Common myeloid progenitor, CD34-positive (primary cell): Measurements from ENCODE around the gene BCAR3.
"Not testable (repeated sequence)": the region's sequence is repeated elsewhere in the genome, so short reads cannot be mapped to it uniquely, and the experiment has no call there.

Experiments used
- CTCF ChIA-PET: fragments of 350-600 bp; sonication (Branson Sonifier 250); formaldehyde crosslinking; loops from one replicate; lab custom pipeline; 2021; ENCODE audit warnings: antibody characterized with exemption; lab: Charles Lee
- POLR2A ChIA-PET: fragments of 350-600 bp; sonication (Branson Sonifier 250); formaldehyde crosslinking; loops from one replicate; lab custom pipeline; 2021; ENCODE audit warnings: antibody characterized with exemption; lab: Charles Lee
- DNase-seq, 3 donors: peaks; one replicate each; pipeline versions ENCODE4 v3.0.0 to v3.0.0-alpha.2; 2013
- H3K27ac ChIP-seq, 2 experiments: 1 replicate in 1 of 2; 2 replicates in 1 of 2; pipeline ENCODE4 v1.7.0; 2013; ENCODE audit warnings: inconsistent platforms in 2 of 2, low read length in 2 of 2, mild to moderate bottlenecking in 2 of 2, low read depth in 1 of 2, moderate library complexity in 1 of 2; ENCODE audit not compliant: severe bottlenecking in 2 of 2, insufficient read depth in 1 of 2, poor library complexity in 1 of 2
- H3K27me3 ChIP-seq, 5 experiments: replicated peaks in 2 of 5; 1 replicate in 3 of 5; 2 replicates in 2 of 5; pipeline versions ENCODE4 v1.6.1 to v1.7.0; 2013; ENCODE audit warnings: low read length in 4 of 5, mild to moderate bottlenecking in 2 of 5, moderate library complexity in 2 of 5, inconsistent platforms in 1 of 5; ENCODE audit not compliant: insufficient read depth in 5 of 5, control insufficient read depth in 4 of 5
- H3K36me3 ChIP-seq, 4 experiments: 1 replicate in 2 of 4; 2 replicates in 2 of 4; pipeline versions ENCODE4 v1.6.1 to v1.7.0; 2013; ENCODE audit warnings: low read length in 3 of 4, control low read depth in 1 of 4, mild to moderate bottlenecking in 1 of 4; ENCODE audit not compliant: control insufficient read depth in 4 of 4, insufficient read depth in 4 of 4
- H3K4me1 ChIP-seq, 4 experiments: 1 replicate in 3 of 4; 2 replicates in 1 of 4; pipeline versions ENCODE4 v1.6.1 to v1.7.1; 2013; ENCODE audit warnings: low read length in 3 of 4, mild to moderate bottlenecking in 3 of 4, control low read depth in 1 of 4, inconsistent platforms in 1 of 4, moderate library complexity in 1 of 4; ENCODE audit not compliant: control insufficient read depth in 4 of 4, insufficient read depth in 4 of 4; ENCODE audit errors: control extremely low read depth in 1 of 4
- H3K4me3 ChIP-seq, 7 experiments: 1 replicate in 4 of 7; 2 replicates in 3 of 7; pipeline versions ENCODE4 v1.5.1 to v1.7.0; 2013; ENCODE audit warnings: mild to moderate bottlenecking in 7 of 7, low read length in 6 of 7, moderate library complexity in 6 of 7, inconsistent platforms in 2 of 7, low read depth in 2 of 7, control low read depth in 1 of 7; ENCODE audit not compliant: insufficient read depth in 4 of 7, control insufficient read depth in 1 of 7; ENCODE audit errors: extremely low read depth in 1 of 7
- H3K9me3 ChIP-seq, 5 experiments: 1 replicate in 4 of 5; 2 replicates in 1 of 5; pipeline versions ENCODE4 v1.6.1 to v1.7.1; 2013; ENCODE audit warnings: low read length in 4 of 5, mild to moderate bottlenecking in 2 of 5, inconsistent platforms in 1 of 5, low read depth in 1 of 5, moderate library complexity in 1 of 5; ENCODE audit not compliant: control insufficient read depth in 4 of 5, insufficient read depth in 2 of 5; ENCODE audit errors: control extremely low read depth in 1 of 5
- WGBS: methylation state at CpG from one replicate; pipeline ENCODE4 v1.1.5; 2013; ENCODE audit not compliant: insufficient coverage; 5-methylcytosine and 5-hydroxymethylcytosine counted together

The BCAR3 gene

GRCh38 chr1:93650159-93650558 is 31.5 kb downstream of the BCAR3 start:
- CTCF ChIA-PET, result interaction anchor here (1.5 kb wide), 1 partner anchor 14 kb away, joined by 3 read pairs; no protein-coding TSS in a partner anchor
- POLR2A ChIA-PET, H3K4me1 ChIP-seq, H3K27ac ChIP-seq, DNase-seq, H3K36me3 ChIP-seq, H3K27me3 ChIP-seq, H3K9me3 ChIP-seq, H3K4me3 ChIP-seq: not testable (repeated sequence)
- 98% methylated on average over 5 of the region's 5 CpGs for WGBS

GRCh38 chr1:93649231-93649630 is 32.4 kb downstream of the BCAR3 start:
- ChIA-PET POLR2A (no interaction called here), CTCF (interaction anchor here (0.6 to 1.0 kb wide), 5 partner anchors 8 to 224 kb away, joined by 3 read pairs; no protein-coding TSS in a partner anchor)
- no peak overlapping the region for H3K27ac ChIP-seq
- no peaks in the 10 kb centered on the region for H3K36me3 ChIP-seq
- no peaks in the 10 kb centered on the region for H3K4me1 ChIP-seq
- no peaks in the 10 kb centered on the region for H3K9me3 ChIP-seq
- H3K4me3 ChIP-seq, result no peak overlapping the region
- DNase-seq, result no peak
- no peaks in the 10 kb centered on the region for H3K27me3 ChIP-seq

- H3K36me3 ChIP-seq, result no peaks in the 10 kb centered on the region
- CTCF ChIA-PET, result interaction anchor here (1.0 to 1.5 kb wide), 2 partner anchors 10 to 165 kb away, joined by 3 to 6 read pairs; no protein-coding TSS in a partner anchor
- no peak for DNase-seq
- H3K27ac ChIP-seq, result no peak overlapping the region
- H3K27me3 ChIP-seq, result no peaks in the 10 kb centered on the region
- POLR2A ChIA-PET, result no interaction called here
- 100% methylated on average over 2 of the region's 2 CpGs for WGBS
- no peaks in the 10 kb centered on the region for H3K9me3 ChIP-seq
- no peaks in the 10 kb centered on the region for H3K4me1 ChIP-seq
- H3K4me3 ChIP-seq, result no peak overlapping the region
Observed at GRCh38 chr1:93648656-93649055, 33.0 kb downstream of the BCAR3 start.

GRCh38 chr1:93641527-93641926 is 40.1 kb downstream of the BCAR3 start:
- ChIA-PET CTCF (interaction anchor here (1.0 to 4.3 kb wide), 5 partner anchors 8 to 172 kb away, joined by 3 to 29 read pairs (median 3); no protein-coding TSS in a partner anchor), POLR2A (interaction anchor here (0.7 kb wide), 1 partner anchor 21 kb away, joined by 4 read pairs; no protein-coding TSS in a partner anchor)
- Histone ChIP-seq H3K4me3 (no peak overlapping the region), H3K27me3 (no peaks in the 10 kb centered on the region), H3K27ac (no peak overlapping the region), H3K36me3 (no peaks in the 10 kb centered on the region), H3K9me3 (no peaks in the 10 kb centered on the region), H3K4me1 (no peaks in the 10 kb centered on the region)
- no peak for DNase-seq
- 100% methylated on average over 4 of the region's 5 CpGs for WGBS

- no peaks in the 10 kb centered on the region for H3K27me3 ChIP-seq
- H3K4me1 ChIP-seq, result no peaks in the 10 kb centered on the region
- no peak for DNase-seq
- H3K9me3 ChIP-seq, result no peaks in the 10 kb centered on the region
- no peaks in the 10 kb centered on the region for H3K36me3 ChIP-seq
- ChIA-PET POLR2A (interaction anchor here (0.7 kb wide), 1 partner anchor 21 kb away, joined by 4 read pairs; no protein-coding TSS in a partner anchor), CTCF (interaction anchor here (0.6 to 4.3 kb wide), 7 partner anchors 8 to 313 kb away, joined by 3 to 29 read pairs (median 3); no protein-coding TSS in a partner anchor)
- WGBS, result 95% methylated on average over 3 of the region's 8 CpGs
- H3K27ac ChIP-seq, result no peak overlapping the region
- H3K4me3 ChIP-seq, result no peak overlapping the region
Observed at GRCh38 chr1:93640656-93641440, 40.8 kb downstream of the BCAR3 start.

- Histone ChIP-seq H3K4me1 (no peaks in the 10 kb centered on the region), H3K27me3 (no peaks in the 10 kb centered on the region), H3K27ac (no peak overlapping the region), H3K9me3 (no peaks in the 10 kb centered on the region), H3K4me3 (no peak overlapping the region), H3K36me3 (no peaks in the 10 kb centered on the region)
- no peak for DNase-seq
- CTCF ChIA-PET, result interaction anchor here (0.7 to 4.3 kb wide), 6 partner anchors 10 to 206 kb away, joined by 3 to 29 read pairs (median 4); no protein-coding TSS in a partner anchor
- 87% methylated on average over 8 of the region's 8 CpGs for WGBS
- POLR2A ChIA-PET, result no interaction called here
Observed at GRCh38 chr1:93638981-93639380, 42.7 kb downstream of the BCAR3 start.

GRCh38 chr1:93638307-93638847 is 43.3 kb downstream of the BCAR3 start:
- Histone ChIP-seq H3K4me1 (no peaks in the 10 kb centered on the region), H3K27ac (no peak overlapping the region), H3K27me3 (no peaks in the 10 kb centered on the region), H3K4me3 (no peak overlapping the region), H3K9me3 (no peaks in the 10 kb centered on the region), H3K36me3 (no peaks in the 10 kb centered on the region)
- WGBS, result 93% methylated on average over 3 of the region's 5 CpGs
- no peak for DNase-seq
- POLR2A ChIA-PET, result no interaction called here
- CTCF ChIA-PET, result interaction anchor here (0.6 to 4.3 kb wide), 10 partner anchors 10 to 677 kb away, joined by 3 to 29 read pairs (median 3); no protein-coding TSS in a partner anchor
